Femur (tissue), 1 donor: ENCODE data around the gene RPGR.

Source experiments
- DNase-seq: peaks from one replicate; pipeline ENCODE4 v3.0.0-alpha.2; 2017

RPGR gene

GRCh38 chrX:38256019-38256418, 71.3 kb downstream of the RPGR start:
- DNase-seq, result no peak

- no peak for DNase-seq
Measured at GRCh38 chrX:38249965-38250364, 77.3 kb downstream of the RPGR start.

- DNase-seq, result no peak
Measured at GRCh38 chrX:38247051-38247450, 80.3 kb downstream of the RPGR start.

- no peak for DNase-seq
Measured at GRCh38 chrX:38240541-38240940, 86.8 kb downstream of the RPGR start.

GRCh38 chrX:38236901-38237615, 90.3 kb downstream of the RPGR start:
- no peak for DNase-seq

GRCh38 chrX:38233891-38234667, 93.2 kb downstream of the RPGR start:
- DNase-seq, result peak; percentile 73

- no peak for DNase-seq
Measured at GRCh38 chrX:38232079-38232686, 95.1 kb downstream of the RPGR start.

- DNase-seq, result no peak
Measured at GRCh38 chrX:38225093-38225492, 102.2 kb downstream of the RPGR start.

GRCh38 chrX:38224160-38224559, 103.1 kb downstream of the RPGR start:
- no peak for DNase-seq

GRCh38 chrX:38221391-38221929, 105.8 kb downstream of the RPGR start:
- DNase-seq, result no peak

- DNase-seq, result peak; percentile 62
Measured at GRCh38 chrX:38220415-38221390, 106.6 kb downstream of the RPGR start, which contains the start of gene SRPX. SRPX (minus strand) TSS chrX:38220871; CDS start chrX:38220792, 79 bp downstream.

GRCh38 chrX:38220024-38220414, 107.3 kb downstream of the RPGR start:
- peak; percentile 59 for DNase-seq
